GM12874 (cell line): ENCODE data around the gene SLC35G1.

Experiments
- TF ChIP-seq, protein P1 (sequence below): IDR thresholded peaks from 2 replicates; pipeline ENCODE4 v1.5.1; 2011; ENCODE audit warnings: low read depth, mild to moderate bottlenecking, control low read depth, low read length, moderate library complexity; ENCODE audit not compliant: insufficient read depth

SLC35G1 gene

DNA sequence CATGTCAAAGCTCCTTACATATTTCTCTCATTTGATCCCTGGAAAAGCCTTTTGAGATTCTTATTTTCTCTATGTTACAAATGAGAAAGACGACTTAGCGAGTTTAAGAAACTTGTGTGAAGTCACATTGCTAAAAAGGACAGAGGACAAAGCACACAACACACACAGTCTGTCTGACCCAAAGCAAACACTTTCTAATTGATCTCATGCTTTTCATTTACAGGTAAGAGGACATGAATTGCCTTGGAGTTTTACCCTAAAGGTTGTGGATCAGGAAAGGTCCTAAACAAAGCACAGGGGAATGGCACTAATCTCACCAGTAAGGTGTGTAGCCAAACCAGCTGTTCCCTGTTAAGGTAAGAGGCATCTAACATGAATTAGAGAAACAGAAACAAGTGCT is 18.7 kb downstream of the SLC35G1 start:
- TF ChIP-seq, protein P1, sequence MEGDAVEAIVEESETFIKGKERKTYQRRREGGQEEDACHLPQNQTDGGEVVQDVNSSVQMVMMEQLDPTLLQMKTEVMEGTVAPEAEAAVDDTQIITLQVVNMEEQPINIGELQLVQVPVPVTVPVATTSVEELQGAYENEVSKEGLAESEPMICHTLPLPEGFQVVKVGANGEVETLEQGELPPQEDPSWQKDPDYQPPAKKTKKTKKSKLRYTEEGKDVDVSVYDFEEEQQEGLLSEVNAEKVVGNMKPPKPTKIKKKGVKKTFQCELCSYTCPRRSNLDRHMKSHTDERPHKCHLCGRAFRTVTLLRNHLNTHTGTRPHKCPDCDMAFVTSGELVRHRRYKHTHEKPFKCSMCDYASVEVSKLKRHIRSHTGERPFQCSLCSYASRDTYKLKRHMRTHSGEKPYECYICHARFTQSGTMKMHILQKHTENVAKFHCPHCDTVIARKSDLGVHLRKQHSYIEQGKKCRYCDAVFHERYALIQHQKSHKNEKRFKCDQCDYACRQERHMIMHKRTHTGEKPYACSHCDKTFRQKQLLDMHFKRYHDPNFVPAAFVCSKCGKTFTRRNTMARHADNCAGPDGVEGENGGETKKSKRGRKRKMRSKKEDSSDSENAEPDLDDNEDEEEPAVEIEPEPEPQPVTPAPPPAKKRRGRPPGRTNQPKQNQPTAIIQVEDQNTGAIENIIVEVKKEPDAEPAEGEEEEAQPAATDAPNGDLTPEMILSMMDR: no peak

DNA sequence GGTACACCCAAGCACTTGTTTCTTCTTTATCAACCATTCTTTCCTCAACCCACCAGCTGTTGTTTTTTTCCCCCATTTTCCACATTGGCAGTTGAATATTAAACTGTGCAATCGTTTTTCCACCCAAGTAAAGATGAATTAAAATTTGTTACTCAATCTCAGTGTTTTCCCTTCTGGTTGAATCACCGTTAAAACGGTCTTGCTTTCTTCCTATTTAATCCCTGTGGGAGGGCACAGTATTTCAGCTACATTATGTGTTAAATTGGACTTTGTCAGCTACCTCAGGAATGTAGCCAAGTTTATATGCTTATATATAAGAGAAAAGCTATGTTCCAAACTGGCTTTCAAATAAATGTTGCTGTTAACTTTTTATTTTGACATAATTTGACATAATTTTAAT is 19.9 kb downstream of the SLC35G1 start:
- TF ChIP-seq, protein P1: no peak

DNA sequence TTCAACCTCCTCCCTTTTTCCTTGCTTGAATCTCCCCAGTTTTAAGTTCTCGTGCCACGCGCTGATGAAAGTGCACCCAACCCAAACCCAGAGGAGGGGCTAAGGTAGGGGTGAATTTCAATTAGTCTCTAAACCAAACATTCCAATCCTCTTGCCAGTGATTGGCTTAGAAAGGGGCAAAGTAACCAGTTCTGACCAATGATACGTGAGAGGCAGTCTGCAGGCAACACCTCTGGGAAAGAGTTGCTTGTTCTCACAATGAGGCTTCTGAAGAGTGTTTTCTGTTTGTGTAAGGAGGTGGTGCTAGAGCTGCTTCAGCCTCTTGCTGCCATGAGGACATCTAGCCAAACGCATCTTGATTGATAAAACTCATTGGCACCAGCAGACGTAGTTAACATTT is 21.8 kb downstream of the SLC35G1 start:
- TF ChIP-seq, protein P1: no peak

DNA sequence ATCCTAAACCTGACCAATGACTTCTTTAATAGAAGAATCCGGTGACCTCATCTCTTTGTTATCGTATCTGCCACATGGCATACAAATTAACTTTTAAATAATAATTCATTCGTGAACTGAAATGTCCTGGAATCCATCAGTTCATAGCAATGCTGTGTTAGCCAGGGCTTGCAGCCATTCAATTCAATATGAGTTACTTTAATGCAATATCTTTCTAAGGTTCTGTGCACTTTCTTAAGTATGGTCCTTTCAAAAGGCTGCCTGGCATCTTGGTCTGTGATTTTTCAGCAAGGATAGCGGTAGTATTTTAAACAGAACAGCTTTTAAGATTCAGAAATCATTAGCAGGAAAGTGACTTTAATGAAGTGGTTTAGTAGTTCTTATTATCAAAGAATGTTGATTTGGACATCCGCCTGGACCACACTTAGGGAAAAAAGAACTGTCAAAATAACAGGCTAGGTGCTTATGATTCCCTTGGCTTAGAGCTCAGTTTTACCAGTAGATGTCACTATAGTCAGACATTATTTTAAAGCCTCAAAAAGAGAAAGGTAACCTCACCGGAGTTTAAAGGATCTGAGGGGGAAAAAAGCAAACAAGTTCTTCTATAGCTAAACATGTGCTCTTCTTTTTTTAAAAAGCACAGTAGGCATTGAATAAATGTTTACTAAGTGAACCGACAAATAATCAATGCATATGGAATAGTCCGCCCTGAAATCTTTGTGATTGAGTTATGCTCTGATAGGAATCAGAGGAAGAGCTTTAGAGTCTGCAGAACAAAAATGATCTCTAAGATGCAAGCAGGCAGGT is 22.7 kb downstream of the SLC35G1 start:
- TF ChIP-seq, protein P1: peak; percentile 12; the same call in 1 of the 2 replicates

DNA sequence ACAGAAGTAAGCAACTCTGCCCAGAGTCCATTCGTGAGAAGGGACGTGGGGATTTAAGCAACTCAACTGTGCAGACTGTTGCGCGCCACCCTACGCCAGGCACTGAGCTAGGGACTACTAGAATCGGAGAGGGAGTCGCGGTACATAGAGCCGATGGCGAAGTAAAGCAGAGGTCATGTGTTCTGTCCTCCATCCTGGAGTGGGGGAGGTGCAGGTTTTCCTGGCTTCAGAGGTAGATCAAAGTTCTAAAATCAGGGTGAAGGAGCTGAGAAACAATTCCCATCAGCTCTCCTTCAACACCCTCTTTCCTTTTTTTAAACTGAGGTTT is 23.2 kb downstream of the SLC35G1 start:
- TF ChIP-seq, protein P1: no peak

DNA sequence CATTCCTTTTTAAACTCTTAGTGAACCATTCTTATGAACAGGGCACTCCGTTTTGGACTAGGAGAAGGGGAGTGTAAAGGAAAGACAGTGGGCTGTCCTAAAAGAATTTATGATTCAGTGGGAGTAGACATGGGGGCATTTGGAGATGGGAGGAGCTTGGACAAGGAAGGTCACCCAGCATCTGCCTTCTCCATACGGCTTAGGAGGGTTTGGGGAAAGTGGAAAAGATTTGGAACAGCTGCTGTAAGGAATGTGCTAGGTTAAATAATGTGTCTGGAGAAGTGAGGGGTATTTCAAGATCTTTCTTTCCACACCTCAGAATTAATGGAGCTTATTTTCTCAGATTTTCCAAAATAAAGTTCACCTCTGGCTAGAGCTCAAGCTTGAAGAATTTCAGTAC is 24.0 kb downstream of the SLC35G1 start:
- TF ChIP-seq, protein P1: no peak

DNA sequence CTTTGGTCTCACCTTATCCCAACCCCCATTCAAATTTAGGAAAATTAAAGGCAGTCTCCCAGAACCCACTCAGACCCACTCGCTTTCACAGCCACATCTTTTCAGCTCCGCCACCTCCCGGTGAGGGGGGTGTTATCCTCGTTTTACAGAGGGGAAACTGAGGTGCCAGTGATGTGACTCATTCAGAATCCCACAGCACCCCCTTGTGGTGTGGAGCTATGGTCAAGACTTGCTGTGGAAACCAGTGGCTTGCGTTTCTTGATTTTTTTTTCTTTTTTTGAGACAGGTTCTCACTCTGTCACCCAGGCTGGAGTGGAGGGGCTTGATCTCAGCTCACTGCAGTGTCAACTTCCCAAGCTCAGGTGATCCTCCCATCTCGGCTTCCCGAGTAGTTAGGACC is 27.6 kb downstream of the SLC35G1 start:
- TF ChIP-seq, protein P1: peak; percentile 63

DNA sequence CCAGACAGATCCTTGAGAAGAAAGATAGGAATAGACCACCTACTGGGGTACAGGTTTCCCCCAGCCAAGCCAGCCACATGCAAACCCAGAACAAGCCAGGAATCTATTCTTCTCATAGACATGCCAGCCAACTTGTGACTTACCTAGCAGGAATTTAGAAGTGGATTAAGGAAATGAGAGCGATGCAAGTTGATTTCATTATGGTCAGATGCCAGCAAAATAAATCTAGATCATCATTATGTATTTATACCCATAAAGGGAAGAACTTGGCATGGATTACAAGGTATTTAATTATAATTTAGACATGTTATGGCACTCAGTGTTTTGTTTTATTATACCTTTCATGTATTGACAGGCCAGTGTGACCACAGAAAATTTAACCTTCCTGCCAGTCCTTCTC is 32.8 kb downstream of the SLC35G1 start:
- TF ChIP-seq, protein P1: no peak
